GM19035 (cell line): ENCODE measurements around the gene SLIT1.

Experiments
- ATAC-seq: cut with Tn5 transposase; IDR thresholded peaks from one replicate; pipeline ENCODE4 v1.9.1; 2021; ENCODE audit not compliant: unreplicated experiment

SLIT1 gene

DNA sequence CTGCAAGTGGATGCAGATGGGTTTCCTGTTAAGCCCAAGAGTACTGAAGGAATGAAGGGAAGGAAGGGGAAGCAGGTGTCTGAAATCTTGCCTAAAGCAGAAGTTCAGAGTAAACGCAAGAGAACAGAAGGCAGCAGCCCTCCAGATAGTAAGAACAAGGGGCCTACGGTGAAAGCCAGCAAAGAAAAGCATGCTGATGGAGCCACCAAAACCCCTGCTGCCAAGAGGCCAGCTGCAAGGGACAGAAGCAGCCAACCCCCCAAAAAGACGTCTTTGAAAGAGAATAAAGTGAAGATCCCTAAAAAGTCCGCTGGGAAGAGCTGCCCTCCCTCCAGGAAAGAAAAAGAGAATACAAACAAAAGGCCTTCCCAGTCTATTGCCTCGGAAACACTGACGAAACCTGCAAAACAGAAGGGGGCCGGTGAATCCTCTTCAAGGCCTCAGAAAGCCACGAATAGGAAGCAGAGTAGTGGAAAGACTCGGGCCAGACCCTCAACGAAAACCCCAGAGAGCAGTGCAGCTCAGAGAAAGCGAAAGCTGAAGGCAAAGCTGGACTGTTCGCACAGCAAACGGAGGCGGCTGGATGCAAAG is 201.1 kb downstream of the SLIT1 start:
- ATAC-seq = no peak

DNA sequence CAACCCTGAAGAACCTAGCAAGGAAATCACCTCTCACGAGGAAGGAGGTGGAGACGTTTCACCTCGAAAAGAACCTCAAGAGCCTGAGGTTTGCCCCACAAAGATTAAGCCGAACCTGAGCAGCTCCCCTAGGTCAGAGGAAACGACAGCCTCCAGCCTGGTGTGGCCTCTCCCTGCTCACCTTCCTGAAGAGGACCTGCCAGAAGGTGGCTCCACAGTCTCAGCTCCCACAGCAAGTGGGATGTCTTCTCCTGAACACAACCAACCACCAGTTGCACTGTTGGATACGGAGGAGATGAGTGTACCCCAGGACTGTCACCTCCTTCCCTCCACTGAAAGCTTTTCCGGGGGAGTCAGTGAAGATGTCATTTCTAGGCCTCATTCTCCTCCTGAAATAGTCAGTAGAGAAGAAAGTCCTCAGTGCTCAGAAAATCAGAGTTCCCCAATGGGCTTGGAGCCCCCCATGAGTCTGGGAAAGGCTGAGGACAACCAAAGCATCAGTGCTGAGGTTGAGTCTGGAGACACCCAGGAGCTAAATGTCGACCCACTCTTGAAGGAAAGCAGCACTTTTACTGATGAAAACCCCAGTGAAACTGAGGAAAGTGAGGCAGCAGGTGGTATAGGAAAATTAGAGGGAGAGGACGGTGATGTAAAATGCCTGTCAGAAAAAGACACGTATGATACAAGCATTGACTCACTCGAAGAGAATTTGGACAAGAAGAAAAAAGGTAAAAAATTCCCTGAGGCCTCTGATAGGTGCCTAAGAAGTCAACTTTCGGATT is 203.4 kb downstream of the SLIT1 start:
- ATAC-seq = no peak

DNA sequence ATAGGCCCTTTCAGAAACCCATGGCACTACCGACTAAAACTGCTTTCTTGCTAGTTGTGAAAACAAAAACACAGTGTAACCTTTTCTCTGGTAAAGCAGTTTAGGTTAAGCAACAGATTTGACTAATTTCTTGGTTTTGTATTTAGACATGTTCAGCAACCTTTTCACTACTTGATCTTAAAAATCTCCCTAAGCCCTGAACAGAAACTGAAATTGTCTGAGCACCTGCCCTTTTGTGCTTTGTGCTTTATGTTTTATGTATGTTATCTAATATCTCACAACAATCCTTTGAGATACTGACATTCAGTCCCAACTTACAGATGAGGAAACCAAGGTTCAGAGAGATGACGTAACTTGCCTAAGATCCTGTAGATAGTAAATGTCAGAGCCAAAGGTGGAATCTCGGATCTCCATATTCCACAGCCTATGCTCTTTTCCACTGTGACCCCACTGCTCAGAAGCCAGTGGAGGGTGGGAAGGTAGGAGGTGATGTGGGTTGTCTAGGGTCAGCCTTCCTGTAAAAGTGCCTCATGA is 207.1 kb downstream of the SLIT1 start:
- ATAC-seq = peak; percentile 74

DNA sequence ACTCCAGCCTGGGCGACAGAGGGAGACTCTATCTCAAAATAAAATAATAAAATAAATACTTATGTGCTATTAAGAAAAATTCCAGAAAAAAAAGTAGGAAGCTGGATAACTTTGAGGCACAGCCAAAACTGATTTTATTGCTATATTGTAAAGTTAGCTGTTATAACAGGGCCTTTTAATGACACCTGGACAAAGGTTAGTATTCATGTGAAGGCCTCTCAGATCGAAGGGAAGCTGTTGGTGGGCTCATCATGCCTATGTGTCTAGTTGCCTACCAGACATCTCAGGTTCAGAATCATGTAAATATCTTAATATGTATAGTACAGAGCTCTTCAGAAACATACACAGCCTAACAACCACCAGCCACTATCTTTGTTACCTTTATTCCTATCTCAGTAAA is 210.6 kb downstream of the SLIT1 start:
- ATAC-seq = no peak

DNA sequence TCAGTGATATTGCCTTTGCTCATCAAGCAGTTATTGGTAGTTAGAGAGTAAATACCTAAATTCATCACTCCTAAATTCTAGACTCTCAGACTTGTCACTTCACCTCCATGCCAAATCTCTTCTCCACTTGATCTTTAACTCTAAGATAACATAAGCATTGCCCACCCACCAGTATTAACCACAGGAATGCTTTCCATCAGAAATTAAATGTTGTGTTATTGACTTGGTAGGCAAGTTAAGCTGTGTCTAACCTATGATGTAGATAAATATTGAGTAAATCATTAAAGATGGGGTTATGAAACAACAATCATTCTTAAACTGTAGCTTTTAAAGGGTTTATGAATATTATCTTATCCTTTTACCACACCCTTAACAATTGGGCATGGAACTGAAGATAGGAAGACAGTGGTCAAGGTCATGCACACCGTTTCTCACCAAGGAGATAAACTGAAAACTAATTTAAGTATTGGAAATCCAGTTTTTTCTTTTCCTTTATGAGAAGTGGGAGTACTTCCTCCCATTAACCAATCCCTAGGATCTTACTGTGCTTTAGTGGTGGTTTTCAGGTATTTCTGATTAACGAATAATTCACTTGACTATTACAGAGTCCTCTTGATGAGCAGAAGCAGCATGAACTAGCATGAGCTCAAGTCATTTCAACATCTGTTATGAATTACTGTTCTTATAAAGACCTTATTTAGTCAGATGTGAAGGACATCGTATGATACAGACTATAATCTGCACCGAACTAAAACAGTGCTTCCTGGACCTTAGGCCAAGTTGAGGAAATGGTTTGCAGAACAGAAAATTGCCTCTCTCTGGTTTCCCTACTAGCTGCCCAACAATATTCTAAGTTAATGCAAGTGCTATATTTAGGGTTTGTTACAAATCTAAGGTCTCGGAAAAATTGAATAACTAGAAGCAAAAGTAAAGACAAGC is 211.7 kb downstream of the SLIT1 start:
- no peak for ATAC-seq

DNA sequence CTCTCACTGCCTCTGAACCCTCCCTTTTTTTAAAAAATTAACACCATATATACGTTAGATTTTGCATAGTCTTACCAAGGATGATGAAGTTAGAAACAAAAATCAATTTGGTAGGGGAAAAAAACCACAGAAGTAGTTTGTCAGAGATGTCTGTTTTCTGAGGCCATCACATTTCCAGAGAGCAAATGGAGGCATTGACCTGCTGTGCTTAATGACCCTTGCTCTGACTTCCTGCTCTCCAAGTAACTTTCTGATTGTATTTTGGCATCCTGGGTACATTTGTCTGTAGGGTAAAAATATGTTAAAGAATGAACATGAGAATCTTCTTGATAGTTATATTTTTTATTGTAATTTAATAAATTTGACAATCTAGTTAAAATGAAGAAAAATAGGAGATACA is 213.5 kb downstream of the SLIT1 start:
- no peak for ATAC-seq

DNA sequence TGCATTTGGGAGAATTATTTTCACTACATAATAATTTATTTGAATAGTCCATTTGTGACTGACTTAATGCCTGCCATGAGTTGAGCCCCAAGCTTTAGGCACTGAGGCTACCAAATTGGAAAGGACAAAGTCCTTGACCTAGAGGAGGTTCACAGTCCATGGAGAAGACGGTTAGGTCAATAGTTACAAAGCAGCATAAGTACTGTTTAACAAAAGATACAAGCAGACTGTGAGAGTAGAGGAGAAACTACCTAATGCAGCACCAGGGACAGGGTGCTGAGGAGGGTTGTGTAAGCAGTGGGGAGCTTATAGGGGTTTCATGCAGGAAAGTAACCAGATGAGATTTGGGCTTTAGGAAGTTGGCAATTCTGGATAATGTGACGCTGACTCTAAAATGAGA is 214.4 kb downstream of the SLIT1 start:
- no peak for ATAC-seq

DNA sequence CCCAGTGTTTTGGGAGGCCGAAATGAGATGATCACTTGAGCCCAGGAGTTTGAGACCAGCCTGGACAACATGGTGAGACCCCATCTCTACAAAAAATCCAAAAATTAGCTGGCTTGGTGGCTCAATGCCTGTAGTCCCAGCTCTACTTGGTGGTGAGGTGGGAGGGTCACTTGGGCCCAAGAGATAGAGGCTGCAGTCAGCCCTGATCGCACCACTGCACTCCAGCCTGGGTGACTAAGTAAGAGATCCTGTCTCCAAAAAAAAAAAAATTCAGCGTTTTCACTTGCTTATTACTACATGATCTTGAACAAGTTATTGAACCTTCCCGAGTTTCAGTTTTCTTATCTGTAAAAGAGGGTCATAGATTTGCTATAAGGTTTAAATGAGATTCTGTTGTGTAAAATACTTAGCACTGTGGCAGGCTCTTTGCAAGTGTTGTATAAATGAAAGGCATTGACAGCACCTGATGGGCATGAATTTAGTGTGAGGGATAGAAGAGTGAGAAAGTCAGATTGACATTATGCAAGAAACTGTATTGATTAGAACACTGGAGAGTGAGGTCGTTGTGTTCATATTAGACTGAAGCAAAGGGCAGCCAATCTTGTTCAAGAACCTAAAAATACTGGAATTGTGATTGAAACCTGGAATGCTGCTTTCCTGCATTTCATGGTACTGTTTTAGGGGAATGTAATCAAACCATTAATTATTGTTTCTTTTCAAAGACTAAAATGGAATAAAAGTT is 216.9 kb downstream of the SLIT1 start:
- no peak for ATAC-seq

DNA sequence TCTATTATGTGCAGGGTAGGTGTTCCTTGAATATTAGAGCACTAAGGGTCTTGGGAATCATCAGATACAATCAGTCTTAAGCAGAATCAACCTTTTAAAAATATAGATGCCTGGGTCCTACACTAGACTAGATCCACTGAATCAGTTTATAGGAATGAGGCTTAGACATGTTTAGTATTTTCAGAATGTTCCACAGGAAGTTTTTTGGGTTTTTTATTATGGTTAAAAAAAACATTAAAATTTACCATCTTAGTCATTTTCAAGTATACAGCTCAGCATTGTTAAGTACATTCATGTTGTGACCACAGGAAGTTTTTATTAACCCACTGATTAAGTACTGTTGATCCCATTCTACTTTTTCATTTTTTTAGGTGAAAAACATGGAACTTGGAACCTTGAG is 217.9 kb downstream of the SLIT1 start:
- ATAC-seq = no peak

DNA sequence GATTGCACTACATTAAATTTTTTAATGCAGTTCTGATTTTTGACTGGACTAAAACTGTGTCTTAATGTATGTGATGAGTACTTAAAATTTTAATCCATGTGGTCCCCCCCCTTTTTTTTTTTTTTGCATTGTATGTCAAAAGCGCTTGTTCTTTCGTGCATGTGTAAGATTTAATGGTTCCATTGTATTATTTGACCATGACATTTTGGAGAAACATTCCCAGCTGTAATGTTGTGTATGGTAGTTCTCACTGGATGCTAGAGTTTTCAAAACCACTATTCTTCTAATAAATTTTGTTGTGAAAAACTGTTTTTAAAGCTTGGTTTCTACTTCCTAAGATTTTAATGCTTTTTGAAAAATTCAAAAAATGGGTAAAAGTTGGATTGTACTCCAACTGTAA is 221.6 kb downstream of the SLIT1 start:
- no peak for ATAC-seq

DNA sequence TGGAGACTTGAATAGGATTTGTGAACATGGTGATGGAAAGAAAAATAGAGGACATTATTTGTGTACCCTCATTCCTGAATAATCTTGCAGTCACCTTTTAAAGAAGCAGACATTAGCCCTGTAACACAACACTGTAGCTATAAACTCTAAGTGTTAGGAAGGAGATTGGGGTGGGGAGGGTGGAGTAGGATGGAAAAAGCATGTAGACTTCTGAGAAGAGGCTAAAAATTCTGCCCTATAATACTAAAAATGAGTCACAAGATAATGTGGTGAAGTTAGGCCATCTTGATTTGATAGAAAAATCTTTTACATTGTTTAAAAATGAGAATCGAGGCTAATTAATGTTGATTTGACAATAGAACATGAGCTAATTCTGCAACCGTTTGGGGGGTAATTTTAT is 224.9 kb downstream of the SLIT1 start:
- ATAC-seq = no peak

DNA sequence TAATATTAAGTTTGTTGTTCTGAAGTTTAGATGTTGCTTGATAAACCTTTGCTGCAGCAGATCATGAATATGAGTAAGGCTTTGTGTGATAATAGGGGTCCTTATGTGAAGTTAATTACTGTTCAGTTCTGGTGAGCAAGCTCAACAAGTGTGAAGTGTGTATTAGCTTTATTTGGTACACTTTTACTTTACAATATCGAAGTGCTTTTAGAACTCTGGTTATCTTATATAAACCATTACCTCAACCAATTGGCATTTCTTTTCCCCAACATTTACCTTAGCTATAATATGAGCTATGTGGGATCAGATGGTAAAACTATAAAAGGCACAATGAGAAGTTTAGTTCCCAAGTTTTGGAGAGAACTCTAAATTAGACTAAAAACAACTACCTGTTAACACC is 226.0 kb downstream of the SLIT1 start:
- ATAC-seq = no peak

DNA sequence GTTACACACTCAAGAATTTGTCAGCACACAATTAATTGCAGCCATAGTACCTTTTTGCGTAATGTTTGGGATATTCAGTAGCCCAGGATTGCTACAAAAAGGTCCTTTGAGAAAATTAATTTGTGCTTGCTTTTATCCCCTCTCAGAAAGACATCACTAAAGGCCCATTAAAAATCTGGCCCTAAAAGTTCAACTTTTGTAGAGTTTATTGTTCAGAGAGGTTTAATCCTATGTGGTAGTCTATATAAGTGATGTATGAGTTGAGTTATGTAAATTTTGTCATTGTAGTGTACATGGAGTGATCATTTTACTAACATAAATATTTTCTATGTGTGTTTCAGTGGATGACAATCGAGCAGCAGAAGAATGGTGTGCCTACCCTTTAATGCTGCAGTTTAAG is 227.7 kb downstream of the SLIT1 start:
- no peak for ATAC-seq

DNA sequence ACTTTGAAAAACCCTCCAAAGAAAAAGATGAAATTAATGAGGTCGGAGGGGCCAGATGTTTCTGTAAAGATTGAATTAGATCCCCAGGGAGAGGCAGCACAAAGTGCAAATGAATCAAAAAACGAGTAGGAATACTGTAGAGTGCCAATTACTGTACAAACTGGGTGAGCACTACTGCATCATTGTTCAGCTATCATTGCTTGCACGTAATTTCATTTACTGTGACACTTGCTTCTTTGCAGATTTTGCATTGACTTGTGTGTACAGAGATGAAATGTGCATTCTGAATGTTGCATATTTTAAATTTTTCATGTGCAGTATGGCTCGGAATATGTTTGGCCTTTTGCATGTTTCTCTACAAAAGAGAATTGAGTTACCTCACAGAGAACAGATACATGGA is 230.0 kb downstream of the SLIT1 start:
- ATAC-seq = no peak

DNA sequence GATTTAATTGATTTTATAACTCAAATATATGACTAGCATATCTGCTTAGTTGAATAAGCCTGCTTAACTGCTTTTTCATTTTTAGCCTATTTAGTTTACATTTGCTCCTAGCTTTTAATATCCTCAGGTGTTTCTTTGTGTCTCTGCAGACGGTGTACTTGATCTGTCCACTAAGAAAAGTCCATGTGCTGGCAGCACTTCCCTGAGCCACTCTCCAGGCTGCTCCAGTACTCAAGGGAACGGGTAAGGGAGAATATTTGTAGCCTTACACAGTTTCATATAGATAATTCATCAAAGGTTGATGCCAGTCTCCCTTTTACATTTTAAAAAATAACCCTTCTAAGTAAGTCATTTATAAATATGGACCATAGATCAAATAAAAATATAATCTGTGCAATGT is 233.8 kb downstream of the SLIT1 start:
- ATAC-seq = no peak

DNA sequence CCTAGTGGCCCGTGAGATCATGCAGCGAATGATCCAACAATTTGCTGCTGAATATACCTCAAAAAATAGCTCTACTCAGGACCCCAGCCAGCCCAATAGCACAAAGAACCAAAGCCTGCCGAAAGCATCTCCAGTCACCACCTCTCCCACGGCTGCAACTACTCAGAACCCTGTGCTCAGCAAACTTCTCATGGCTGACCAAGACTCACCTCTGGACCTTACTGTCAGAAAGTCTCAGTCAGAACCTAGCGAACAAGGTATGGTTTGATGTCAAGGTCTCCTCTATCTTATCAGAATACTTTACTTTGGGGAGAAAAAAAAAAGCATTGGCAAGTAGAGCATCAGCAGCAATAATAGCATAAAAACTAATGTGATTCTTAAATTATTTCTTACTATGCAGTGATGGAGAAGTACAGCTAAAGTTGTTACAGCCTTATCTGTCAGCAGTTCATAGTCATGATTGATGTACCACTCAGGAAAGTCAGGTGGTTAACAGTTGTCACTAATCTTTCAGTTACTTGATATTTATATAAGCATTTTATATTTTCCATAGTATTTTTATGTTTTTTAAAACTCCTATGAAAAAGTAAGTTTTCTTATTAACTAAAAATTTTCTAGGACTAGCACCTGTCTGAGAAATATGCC is 236.6 kb downstream of the SLIT1 start:
- ATAC-seq = no peak
